HG03103 (cell line): Measurements from ENCODE around the gene PIM2.

Source experiments
- ATAC-seq: cut with Tn5 transposase; IDR thresholded peaks from one replicate; pipeline ENCODE4 v1.9.1; 2021; ENCODE audit warnings: low read depth; ENCODE audit not compliant: unreplicated experiment

PIM2 gene

GRCh38 chrX:48909703-48910294, 9.0 kb downstream of the PIM2 start:
- no peak for ATAC-seq

GRCh38 chrX:48908600-48908999, 10.2 kb downstream of the PIM2 start:
- ATAC-seq = no peak

- ATAC-seq = no peak
Measured at GRCh38 chrX:48905090-48905790, 13.6 kb downstream of the PIM2 start.

GRCh38 chrX:48904626-48905025, 14.2 kb downstream of the PIM2 start:
- ATAC-seq = no peak

- ATAC-seq = no peak
Measured at GRCh38 chrX:48904180-48904579, 14.6 kb downstream of the PIM2 start.

GRCh38 chrX:48903290-48903689, 15.5 kb downstream of the PIM2 start:
- ATAC-seq = no peak

GRCh38 chrX:48902776-48903175, 16.0 kb downstream of the PIM2 start:
- ATAC-seq = no peak

GRCh38 chrX:48902135-48902534, 16.7 kb downstream of the PIM2 start:
- no peak for ATAC-seq

GRCh38 chrX:48901069-48901468, 17.8 kb downstream of the PIM2 start:
- ATAC-seq = no peak

- ATAC-seq = no peak
Measured at GRCh38 chrX:48899078-48899410, 19.8 kb downstream of the PIM2 start.

- peak; percentile 89 for ATAC-seq
Measured at GRCh38 chrX:48897625-48898306, 21.1 kb downstream of the PIM2 start, which contains the start of the genes PQBP1 and TIMM17B. PQBP1 (plus strand) TSS chrX:48897930; CDS start chrX:48898510, 580 bp downstream. TIMM17B (minus strand) TSS chrX:48897768; CDS start chrX:48897749, 19 bp downstream.

GRCh38 chrX:48897157-48897624, 21.6 kb downstream of the PIM2 start:
- ATAC-seq = no peak

GRCh38 chrX:48896611-48897011, 22.2 kb downstream of the PIM2 start:
- ATAC-seq = no peak

- ATAC-seq = no peak
Measured at GRCh38 chrX:48894891-48895290, 23.9 kb downstream of the PIM2 start.

GRCh38 chrX:48893556-48894348, 25.1 kb downstream of the PIM2 start:
- no peak for ATAC-seq

GRCh38 chrX:48892896-48893295, 25.9 kb downstream of the PIM2 start:
- no peak for ATAC-seq

- ATAC-seq = peak; percentile 72
Measured at GRCh38 chrX:48891402-48892288, 27.2 kb downstream of the PIM2 start.

- ATAC-seq = peak; percentile 30
Measured at GRCh38 chrX:48890934-48891401, 27.9 kb downstream of the PIM2 start.

- no peak for ATAC-seq
Measured at GRCh38 chrX:48890296-48890925, 28.4 kb downstream of the PIM2 start.
